Stimulated activated naive B cell treated with anti-CD40 and anti-IgM and Interleukin-4, amounts not matched to agents 10 μg/mL and 1 μg/mL and 100 μg/mL, for 72 hours (primary cell): Measurements from ENCODE around the gene CDK5RAP1.
"Not testable (repeated sequence)": the region's sequence is repeated elsewhere in the genome, so short reads cannot be mapped to it uniquely, and the experiment has no call there.

ENCODE experiments used
- ATAC-seq, 2 donors: fragments of 150-1000 bp; cut with Tn5 transposase; replicated peaks; 2 replicates each; pipeline ENCODE4 v1.10.0; 2021; ENCODE audit warnings: moderate library complexity in 1 of 2
- DNase-seq: peaks from one replicate; pipeline ENCODE4 v3.0.0; 2021
- H3K27ac Mint-ChIP-seq: one replicate; pipeline ENCODE4 v1.8.0; 2022; ENCODE audit warnings: mild to moderate bottlenecking, mixed read lengths
- H3K27me3 Mint-ChIP-seq, 2 donors: one replicate each; pipeline ENCODE4 v1.8.0; 2022; ENCODE audit warnings: mixed read lengths in 2 of 2
- H3K36me3 Mint-ChIP-seq, 2 donors: one replicate each; pipeline ENCODE4 v1.8.0; 2022; ENCODE audit warnings: mixed read lengths in 2 of 2, mild to moderate bottlenecking in 1 of 2
- H3K4me1 Mint-ChIP-seq, 2 donors: one replicate each; pipeline ENCODE4 v1.8.0; 2022; ENCODE audit warnings: mixed read lengths in 2 of 2, mild to moderate bottlenecking in 1 of 2
- H3K4me3 Mint-ChIP-seq, 2 donors: one replicate each; pipeline ENCODE4 v1.8.0; 2022; ENCODE audit warnings: mild to moderate bottlenecking in 2 of 2, mixed read lengths in 2 of 2, moderate library complexity in 1 of 2
- H3K9me3 Mint-ChIP-seq, 2 donors: one replicate each; pipeline ENCODE4 v1.8.0; 2022; ENCODE audit warnings: mixed read lengths in 2 of 2, mild to moderate bottlenecking in 1 of 2

CDK5RAP1 gene

GRCh38 chr20:33408716-33409654, 7.7 kb upstream of the CDK5RAP1 start:
- Mint-ChIP-seq H3K4me1 (peaks cover 27 to 51% of the 10 kb centered on the region in 2 donors), H3K27me3 (no peaks in the 10 kb centered on the region), H3K27ac (peak overlapping the region; percentile 95), H3K36me3 (peaks cover 17 to 41% of the 10 kb centered on the region in 2 donors), H3K4me3 (peak overlapping the region; percentile 68 to 69), H3K9me3 (peaks cover 3 to 5% of the 10 kb centered on the region in 2 donors)
- ATAC-seq = peak; percentile 87 to 89
- DNase-seq = peak; percentile 67

- Mint-ChIP-seq H3K27me3 (no peaks in the 10 kb centered on the region), H3K4me1 (peaks cover 27 to 51% of the 10 kb centered on the region in 2 donors), H3K36me3 (peaks cover 19 to 42% of the 10 kb centered on the region in 2 donors), H3K27ac (peak overlapping the region; percentile 95), H3K4me3 (peak overlapping the region; percentile 68 to 69), H3K9me3 (peaks cover 3 to 5% of the 10 kb centered on the region in 2 donors)
- ATAC-seq (no peak), DNase-seq (no peak)
Observed at GRCh38 chr20:33408313-33408712, 7.0 kb upstream of the CDK5RAP1 start.

GRCh38 chr20:33407796-33408195, 6.5 kb upstream of the CDK5RAP1 start:
- Mint-ChIP-seq H3K36me3 (peaks cover 19 to 42% of the 10 kb centered on the region in 2 donors), H3K27me3 (no peaks in the 10 kb centered on the region), H3K9me3 (peaks cover 3 to 5% of the 10 kb centered on the region in 2 donors), H3K27ac (peak overlapping the region; percentile 95), H3K4me1 (peaks cover 27 to 51% of the 10 kb centered on the region in 2 donors), H3K4me3 (peak overlapping the region; percentile 53 to 64)
- no peak for DNase-seq
- ATAC-seq = no peak

- H3K4me1 Mint-ChIP-seq = peaks cover 30 to 57% of the 10 kb centered on the region in 2 donors
- H3K9me3 Mint-ChIP-seq = peaks cover 3 to 5% of the 10 kb centered on the region in 2 donors
- peak; percentile 72 to 76 for ATAC-seq
- peaks cover 19 to 42% of the 10 kb centered on the region in 2 donors for H3K36me3 Mint-ChIP-seq
- peak overlapping the region; percentile 90 for H3K27ac Mint-ChIP-seq
- H3K27me3 Mint-ChIP-seq = no peaks in the 10 kb centered on the region
- DNase-seq = peak; percentile 35
- H3K4me3 Mint-ChIP-seq = peak overlapping the region; percentile 53 to 64
Observed at GRCh38 chr20:33407251-33407650, 5.9 kb upstream of the CDK5RAP1 start.

GRCh38 chr20:33404281-33404680, 3.0 kb upstream of the CDK5RAP1 start:
- peaks cover 13 to 30% of the 10 kb centered on the region in 2 donors for H3K36me3 Mint-ChIP-seq
- DNase-seq (no peak), ATAC-seq (no peak)
- no peak overlapping the region for H3K27ac Mint-ChIP-seq
- peaks cover 3 to 5% of the 10 kb centered on the region in 2 donors for H3K9me3 Mint-ChIP-seq
- H3K4me1 Mint-ChIP-seq = peaks cover 29 to 49% of the 10 kb centered on the region in 2 donors
- H3K4me3 Mint-ChIP-seq = no peak overlapping the region
- no peaks in the 10 kb centered on the region for H3K27me3 Mint-ChIP-seq

GRCh38 chr20:33401921-33402369, 626 bp upstream of the CDK5RAP1 start:
- peaks cover 4 to 13% of the 10 kb centered on the region in 2 donors for H3K36me3 Mint-ChIP-seq
- no peaks in the 10 kb centered on the region for H3K9me3 Mint-ChIP-seq
- no peaks in the 10 kb centered on the region for H3K27me3 Mint-ChIP-seq
- peak overlapping the region; percentile 60 for H3K27ac Mint-ChIP-seq
- peaks cover 16 to 44% of the 10 kb centered on the region in 2 donors for H3K4me1 Mint-ChIP-seq
- DNase-seq (no peak), ATAC-seq (peak in 1 of 2 donors; percentile 33)
- H3K4me3 Mint-ChIP-seq = peak overlapping the region; percentile 95 to 99

- no peak for DNase-seq
- H3K27ac Mint-ChIP-seq = peak overlapping the region; percentile 95
Observed at GRCh38 chr20:33400812-33401183, 521 bp downstream of the CDK5RAP1 start.

GRCh38 chr20:33399924-33400323, 1.4 kb downstream of the CDK5RAP1 start:
- Mint-ChIP-seq H3K36me3 (peaks cover 4 to 24% of the 10 kb centered on the region in 2 donors), H3K4me1 (peaks cover 17 to 51% of the 10 kb centered on the region in 2 donors), H3K27ac (no peak overlapping the region), H3K27me3 (no peaks in the 10 kb centered on the region), H3K4me3 (peak overlapping the region; percentile 95 to 99), H3K9me3 (no peaks in the 10 kb centered on the region)
- DNase-seq = no peak
- ATAC-seq = no peak

More at GRCh38 chr20:33400812-33401183, 521 bp downstream of the CDK5RAP1 start:
- H3K36me3 Mint-ChIP-seq = peaks cover 2 to 22% of the 10 kb centered on the region in 2 donors
- no peaks in the 10 kb centered on the region for H3K9me3 Mint-ChIP-seq
- peak overlapping the region; percentile 95 to 99 for H3K4me3 Mint-ChIP-seq
- ATAC-seq = peak; percentile 48 to 52
- no peaks in the 10 kb centered on the region for H3K27me3 Mint-ChIP-seq
- H3K4me1 Mint-ChIP-seq = peaks cover 17 to 46% of the 10 kb centered on the region in 2 donors

- DNase-seq (no peak), ATAC-seq (no peak)
- Mint-ChIP-seq H3K4me1 (peaks cover 21 to 47% of the 10 kb centered on the region in 2 donors), H3K27me3 (no peaks in the 10 kb centered on the region), H3K9me3 (no peaks in the 10 kb centered on the region), H3K36me3 (peaks cover 21 to 54% of the 10 kb centered on the region in 2 donors), H3K27ac (no peak overlapping the region), H3K4me3 (no peak overlapping the region)
Observed at GRCh38 chr20:33394718-33395117, 6.6 kb downstream of the CDK5RAP1 start.

- no peak overlapping the region for H3K27ac Mint-ChIP-seq
- ATAC-seq (no peak), DNase-seq (no peak)
- peaks cover 16 to 39% of the 10 kb centered on the region in 2 donors for H3K4me1 Mint-ChIP-seq
- peaks cover 24 to 57% of the 10 kb centered on the region in 2 donors for H3K36me3 Mint-ChIP-seq
- no peak overlapping the region for H3K4me3 Mint-ChIP-seq
- no peaks in the 10 kb centered on the region for H3K9me3 Mint-ChIP-seq
- H3K27me3 Mint-ChIP-seq = no peaks in the 10 kb centered on the region
Observed at GRCh38 chr20:33393609-33394008, 7.7 kb downstream of the CDK5RAP1 start.

GRCh38 chr20:33391722-33392415, 9.4 kb downstream of the CDK5RAP1 start:
- peaks cover 12 to 23% of the 10 kb centered on the region in 2 donors for H3K4me1 Mint-ChIP-seq
- peaks cover 26 to 64% of the 10 kb centered on the region in 2 donors for H3K36me3 Mint-ChIP-seq
- ATAC-seq = no peak
- DNase-seq = no peak
- H3K27me3 Mint-ChIP-seq = no peaks in the 10 kb centered on the region
- H3K9me3 Mint-ChIP-seq = no peaks in the 10 kb centered on the region
- H3K4me3 Mint-ChIP-seq = no peak overlapping the region
- peak overlapping the region; percentile 82 for H3K27ac Mint-ChIP-seq

GRCh38 chr20:33389326-33389725, 12.0 kb downstream of the CDK5RAP1 start:
- H3K27me3 Mint-ChIP-seq, H3K4me3 Mint-ChIP-seq, DNase-seq, H3K27ac Mint-ChIP-seq, ATAC-seq, H3K9me3 Mint-ChIP-seq: not testable (repeated sequence)
- Mint-ChIP-seq H3K36me3 (peaks cover 23 to 62% of the 10 kb centered on the region in 2 donors), H3K4me1 (peaks cover 7 to 15% of the 10 kb centered on the region in 2 donors)

- DNase-seq (no peak), ATAC-seq (no peak)
- H3K4me1 Mint-ChIP-seq = peaks cover 7 to 15% of the 10 kb centered on the region in 2 donors
- no peak overlapping the region for H3K4me3 Mint-ChIP-seq
- no peaks in the 10 kb centered on the region for H3K27me3 Mint-ChIP-seq
- peaks cover 25 to 60% of the 10 kb centered on the region in 2 donors for H3K36me3 Mint-ChIP-seq
- no peak overlapping the region for H3K27ac Mint-ChIP-seq
- H3K9me3 Mint-ChIP-seq = no peaks in the 10 kb centered on the region
Observed at GRCh38 chr20:33388268-33388667, 13.1 kb downstream of the CDK5RAP1 start.

- DNase-seq (no peak), ATAC-seq (no peak)
- Mint-ChIP-seq H3K4me1 (peaks cover 2 to 4% of the 10 kb centered on the region in 2 donors), H3K4me3 (no peak overlapping the region), H3K27me3 (no peaks in the 10 kb centered on the region), H3K27ac (peak overlapping the region; percentile 21), H3K36me3 (peaks cover 21 to 54% of the 10 kb centered on the region in 2 donors), H3K9me3 (no peaks in the 10 kb centered on the region)
Observed at GRCh38 chr20:33387177-33387576, 14.1 kb downstream of the CDK5RAP1 start.
